OCI-LY3 (cell line): ENCODE results near the gene INSC.

Source experiments
- H2AFZ ChIP-seq: fragments of 200-600, 300-600 bp; shearing (Covaris generic); 2 replicates; pipeline ENCODE4 v1.6.0; 2014; ENCODE audit warnings: antibody characterized with exemption, low read depth, low read length
- H3K27ac ChIP-seq: fragments of 200-600, 300-600 bp; sonication (generic); 2 replicates; pipeline ENCODE4 v1.5.1; 2014; ENCODE audit warnings: mild to moderate bottlenecking, low read length, moderate library complexity, mixed read lengths
- H3K27me3 ChIP-seq: fragments of 200-600, 300-600 bp; sonication (generic); 2 replicates; pipeline ENCODE4 v1.6.1; 2014; ENCODE audit warnings: low read depth, low read length, mixed read lengths
- H3K36me3 ChIP-seq: fragments of 200-600, 300-600 bp; sonication (generic); replicated peaks from 2 replicates; pipeline ENCODE3; 2014; ENCODE audit warnings: low read depth, low read length, mixed read lengths
- H3K4me1 ChIP-seq: fragments of 300-600, 200-600 bp; sonication (generic); 2 replicates; pipeline ENCODE4 v1.6.1; 2014; ENCODE audit warnings: low read length, mixed read lengths
- H3K4me2 ChIP-seq: fragments of 200-600, 300-600 bp; sonication (generic); 2 replicates; pipeline ENCODE4 v1.6.1; 2014; ENCODE audit warnings: low read length, mixed read lengths
- H3K4me3 ChIP-seq: fragments of 300-600, 200-600 bp; sonication (generic); 2 replicates; pipeline ENCODE4 v1.5.1; 2014; ENCODE audit warnings: antibody characterized with exemption, mild to moderate bottlenecking, low read length, moderate library complexity
- H3K79me2 ChIP-seq: fragments of 300-600, 200-600 bp; shearing (Covaris generic); 2 replicates; pipeline ENCODE4 v1.6.1; 2014; ENCODE audit warnings: mild to moderate bottlenecking, low read length, mixed read lengths
- H3K9ac ChIP-seq: fragments of 300-600, 200-600 bp; shearing (Covaris generic); 2 replicates; pipeline ENCODE4 v1.6.0; 2014; ENCODE audit warnings: mild to moderate bottlenecking, low read length, moderate library complexity
- H3K9me3 ChIP-seq: fragments of 200-600, 300-600 bp; shearing (Covaris generic); 2 replicates; pipeline ENCODE4 v1.6.1; 2014; ENCODE audit warnings: low read length, mixed read lengths; ENCODE audit not compliant: insufficient read depth
- H4K20me1 ChIP-seq: fragments of 200-600, 300-600 bp; sonication (generic); 2 replicates; pipeline ENCODE4 v1.6.1; 2016; ENCODE audit warnings: low read length, mixed read lengths; ENCODE audit not compliant: insufficient read depth
- EZH2phosphoT487 ChIP-seq: fragments of 200-600 bp; shearing (Covaris generic); IDR thresholded peaks from 2 replicates; pipeline ENCODE4 v1.6.1; 2018; ENCODE audit warnings: antibody characterized with exemption, mixed run types, low read depth
- TF ChIP-seq, protein P1 (sequence below): fragments of 200-600, 300-600 bp; sonication (generic); IDR thresholded peaks from 2 replicates; pipeline ENCODE4 v1.5.1; 2014; ENCODE audit warnings: antibody characterized with exemption, low read length, low read depth

INSC gene

GRCh38 chr11:15280393-15280792 is 165.7 kb downstream of the INSC start:
- Histone ChIP-seq H3K36me3 (no peaks in the 10 kb centered on the region), H4K20me1 (no peaks in the 10 kb centered on the region), H2AFZ (no peak overlapping the region), H3K4me1 (peaks cover 5% of the 10 kb centered on the region), H3K9ac (no peak overlapping the region), H3K4me2 (no peak overlapping the region), H3K27me3 (no peaks in the 10 kb centered on the region; the same call in 1 of the 2 replicates), H3K4me3 (no peak overlapping the region), H3K9me3 (no peaks in the 10 kb centered on the region), H3K27ac (no peak overlapping the region), H3K79me2 (no peaks in the 10 kb centered on the region)
- TF ChIP-seq, protein P1, sequence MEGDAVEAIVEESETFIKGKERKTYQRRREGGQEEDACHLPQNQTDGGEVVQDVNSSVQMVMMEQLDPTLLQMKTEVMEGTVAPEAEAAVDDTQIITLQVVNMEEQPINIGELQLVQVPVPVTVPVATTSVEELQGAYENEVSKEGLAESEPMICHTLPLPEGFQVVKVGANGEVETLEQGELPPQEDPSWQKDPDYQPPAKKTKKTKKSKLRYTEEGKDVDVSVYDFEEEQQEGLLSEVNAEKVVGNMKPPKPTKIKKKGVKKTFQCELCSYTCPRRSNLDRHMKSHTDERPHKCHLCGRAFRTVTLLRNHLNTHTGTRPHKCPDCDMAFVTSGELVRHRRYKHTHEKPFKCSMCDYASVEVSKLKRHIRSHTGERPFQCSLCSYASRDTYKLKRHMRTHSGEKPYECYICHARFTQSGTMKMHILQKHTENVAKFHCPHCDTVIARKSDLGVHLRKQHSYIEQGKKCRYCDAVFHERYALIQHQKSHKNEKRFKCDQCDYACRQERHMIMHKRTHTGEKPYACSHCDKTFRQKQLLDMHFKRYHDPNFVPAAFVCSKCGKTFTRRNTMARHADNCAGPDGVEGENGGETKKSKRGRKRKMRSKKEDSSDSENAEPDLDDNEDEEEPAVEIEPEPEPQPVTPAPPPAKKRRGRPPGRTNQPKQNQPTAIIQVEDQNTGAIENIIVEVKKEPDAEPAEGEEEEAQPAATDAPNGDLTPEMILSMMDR = no peak
- TF ChIP-seq EZH2phosphoT487 = no peak

- Histone ChIP-seq H3K4me3 (no peak overlapping the region), H3K9me3 (no peaks in the 10 kb centered on the region), H3K36me3 (no peaks in the 10 kb centered on the region), H3K79me2 (no peaks in the 10 kb centered on the region), H4K20me1 (no peaks in the 10 kb centered on the region), H3K27me3 (no peaks in the 10 kb centered on the region; the same call in 1 of the 2 replicates), H3K27ac (no peak overlapping the region), H3K4me1 (no peaks in the 10 kb centered on the region), H3K9ac (no peak overlapping the region), H2AFZ (no peak overlapping the region), H3K4me2 (no peak overlapping the region)
- TF ChIP-seq, protein P1 = no peak
- no peak for TF ChIP-seq EZH2phosphoT487
Measured at GRCh38 chr11:15282754-15283153, 168.0 kb downstream of the INSC start.

GRCh38 chr11:15286465-15286864 is 171.7 kb downstream of the INSC start:
- Histone ChIP-seq H4K20me1 (no peaks in the 10 kb centered on the region), H3K27me3 (peaks cover 7% of the 10 kb centered on the region), H2AFZ (no peak overlapping the region), H3K4me2 (no peak overlapping the region), H3K36me3 (no peaks in the 10 kb centered on the region), H3K27ac (no peak overlapping the region), H3K4me3 (no peak overlapping the region), H3K9me3 (no peaks in the 10 kb centered on the region), H3K9ac (no peak overlapping the region), H3K4me1 (no peaks in the 10 kb centered on the region), H3K79me2 (no peaks in the 10 kb centered on the region)
- TF ChIP-seq, protein P1 = no peak
- no peak for TF ChIP-seq EZH2phosphoT487

DNA sequence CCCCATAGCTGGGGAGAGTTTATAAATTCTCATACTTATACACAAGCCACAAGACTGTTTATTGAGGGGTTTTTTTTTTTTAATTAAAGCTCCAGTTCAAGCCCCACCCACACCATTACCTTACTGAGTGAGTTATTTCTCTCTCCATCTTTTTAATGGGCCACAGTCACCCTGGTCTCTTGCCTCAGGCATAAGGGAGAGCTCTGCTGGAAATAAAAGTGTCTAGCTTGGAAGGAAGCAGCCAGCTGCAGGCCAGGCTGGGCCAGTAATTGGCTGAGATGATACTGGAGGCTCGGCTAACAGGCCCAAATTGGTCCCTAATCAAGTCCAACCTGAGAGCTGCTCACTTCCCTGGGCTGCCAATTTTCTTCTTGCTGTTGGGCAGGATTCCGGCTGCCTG is 174.1 kb downstream of the INSC start:
- Histone ChIP-seq H3K4me2 (no peak overlapping the region), H3K9ac (no peak overlapping the region), H3K9me3 (no peaks in the 10 kb centered on the region), H3K27me3 (peaks cover 9% of the 10 kb centered on the region), H2AFZ (no peak overlapping the region), H3K36me3 (no peaks in the 10 kb centered on the region), H3K4me3 (no peak overlapping the region), H3K27ac (no peak overlapping the region), H3K79me2 (no peaks in the 10 kb centered on the region), H3K4me1 (no peaks in the 10 kb centered on the region), H4K20me1 (no peaks in the 10 kb centered on the region)
- TF ChIP-seq, protein P1 = no peak
- no peak for TF ChIP-seq EZH2phosphoT487
